Gastrocnemius medialis (tissue), 4 donors: ENCODE results near the gene CYP39A1.

Experiments used
- POLR2A ChIP-seq, 2 donors: fragments of 450-650 bp; IDR thresholded peaks; one replicate each; pipeline ENCODE4 v1.6.1; 2017; ENCODE audit warnings: antibody characterized with exemption in 2 of 2, mild to moderate bottlenecking in 2 of 2, moderate library complexity in 2 of 2
- TF ChIP-seq, protein P1 (sequence below), 5 experiments: fragments of 450-650 bp in 3 of 5; fragments of 200-600 bp in 2 of 5; sonication (generic) in 2 of 5; IDR thresholded peaks in 4 of 5; conservative IDR thresholded peaks in 1 of 5; 1 replicate in 4 of 5; 2 replicates in 1 of 5; pipeline ENCODE4 v1.5.1; 2016 to 2019; ENCODE audit warnings: antibody characterized with exemption in 5 of 5, mild to moderate bottlenecking in 3 of 5, moderate library complexity in 3 of 5

DNA sequence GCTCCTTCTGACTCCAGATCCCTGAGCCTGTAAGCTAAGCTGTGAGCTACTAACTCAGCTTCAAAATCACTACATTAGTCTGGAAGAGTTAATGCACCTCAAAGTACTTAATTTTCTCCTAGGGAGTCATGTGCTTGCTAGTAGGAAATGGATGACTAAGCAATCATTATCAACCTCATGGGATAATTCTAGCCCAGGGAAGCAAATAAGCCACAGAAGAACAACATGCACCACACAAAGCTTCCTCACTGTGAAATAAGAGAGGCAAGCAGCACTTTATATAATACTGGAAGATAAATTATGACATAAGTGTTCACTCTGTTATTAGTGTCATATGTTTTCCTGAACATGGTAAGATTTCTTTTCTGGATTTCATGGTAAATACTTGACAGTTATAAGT lies 103.5 kb downstream of the CYP39A1 start:
- TF ChIP-seq, protein P1, sequence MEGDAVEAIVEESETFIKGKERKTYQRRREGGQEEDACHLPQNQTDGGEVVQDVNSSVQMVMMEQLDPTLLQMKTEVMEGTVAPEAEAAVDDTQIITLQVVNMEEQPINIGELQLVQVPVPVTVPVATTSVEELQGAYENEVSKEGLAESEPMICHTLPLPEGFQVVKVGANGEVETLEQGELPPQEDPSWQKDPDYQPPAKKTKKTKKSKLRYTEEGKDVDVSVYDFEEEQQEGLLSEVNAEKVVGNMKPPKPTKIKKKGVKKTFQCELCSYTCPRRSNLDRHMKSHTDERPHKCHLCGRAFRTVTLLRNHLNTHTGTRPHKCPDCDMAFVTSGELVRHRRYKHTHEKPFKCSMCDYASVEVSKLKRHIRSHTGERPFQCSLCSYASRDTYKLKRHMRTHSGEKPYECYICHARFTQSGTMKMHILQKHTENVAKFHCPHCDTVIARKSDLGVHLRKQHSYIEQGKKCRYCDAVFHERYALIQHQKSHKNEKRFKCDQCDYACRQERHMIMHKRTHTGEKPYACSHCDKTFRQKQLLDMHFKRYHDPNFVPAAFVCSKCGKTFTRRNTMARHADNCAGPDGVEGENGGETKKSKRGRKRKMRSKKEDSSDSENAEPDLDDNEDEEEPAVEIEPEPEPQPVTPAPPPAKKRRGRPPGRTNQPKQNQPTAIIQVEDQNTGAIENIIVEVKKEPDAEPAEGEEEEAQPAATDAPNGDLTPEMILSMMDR (IDR thresholded peaks at IDR 0.05 in 4 of 5, conservative IDR thresholded peaks at IDR 0.05 in 1 of 5), result no peak
- no peak for TF ChIP-seq POLR2A (IDR thresholded peaks at IDR 0.05)
